NCI-H2029 (cell line): ENCODE results near the gene RSPRY1.

ENCODE experiments used
- DNase-seq: peaks from one replicate; lab custom pipeline; 2025; lab: John Stamatoyannopoulos, UW

Gene RSPRY1

GRCh38 chr16:57185945-57186871 lies at the start of gene RSPRY1, which contains the start of gene PSME3IP1:
TSS of gene RSPRY1 (plus strand) at chr16:57186329. CDS start at chr16:57204659, 18,330 bp downstream.
TSS of gene PSME3IP1 (minus strand) at chr16:57186039. CDS start at chr16:57173854, 12,185 bp downstream.
- DNase-seq = peak; percentile 93

DNA sequence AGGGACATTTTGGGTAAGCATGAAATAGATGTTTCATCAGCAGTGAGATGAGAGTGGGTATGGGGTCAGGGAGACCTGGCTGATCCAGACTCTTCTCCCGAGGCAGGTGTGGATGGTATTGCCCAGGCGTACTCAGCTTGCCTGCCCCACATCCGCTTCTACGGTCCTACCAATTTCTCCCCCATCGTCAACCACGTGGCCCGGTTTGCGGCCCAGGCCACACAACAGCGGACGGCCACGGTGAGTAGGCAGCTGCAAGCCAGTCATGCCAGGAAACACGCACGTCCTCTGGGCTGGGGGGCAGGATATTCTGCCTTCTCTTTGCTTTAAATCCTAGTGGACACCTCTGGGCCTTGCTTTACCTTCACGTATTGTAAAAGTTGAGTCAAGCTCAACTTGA lies 49.1 kb upstream of the RSPRY1 start:
- no peak for DNase-seq

- no peak for DNase-seq
Measured at GRCh38 chr16:57137566-57138273, 48.4 kb upstream of the RSPRY1 start.

DNA sequence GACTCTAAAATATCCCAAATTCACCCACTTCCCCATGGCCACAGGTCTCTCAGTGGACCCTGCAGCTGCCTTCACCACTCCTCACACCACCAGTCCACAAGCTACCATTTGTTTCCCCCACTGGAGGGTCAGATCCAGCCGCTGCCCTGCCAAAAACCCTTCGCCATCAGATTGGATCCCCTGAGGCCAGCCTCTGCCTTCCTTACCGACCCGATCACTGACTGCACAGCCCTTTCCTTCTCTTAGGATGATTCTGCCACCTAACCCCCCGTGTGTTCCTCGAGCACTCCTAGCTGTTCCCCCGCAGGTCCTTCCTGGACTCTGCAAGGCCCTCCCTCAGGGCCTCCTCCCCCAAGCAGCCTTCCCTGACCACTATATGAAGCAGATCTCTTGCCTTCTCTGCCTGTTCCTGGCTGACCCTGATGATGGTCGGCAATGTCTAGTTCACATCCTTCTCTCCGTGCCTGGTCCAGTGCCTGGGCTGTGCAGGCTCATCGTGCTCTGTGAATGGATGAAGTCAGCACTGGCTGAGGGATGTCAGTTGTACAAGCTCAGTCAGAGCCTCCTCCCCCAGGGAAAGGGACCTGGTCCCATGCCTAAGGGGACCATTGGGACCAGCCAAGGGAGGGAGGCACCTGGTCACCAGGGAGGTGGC lies 47.7 kb upstream of the RSPRY1 start:
- DNase-seq = no peak

DNA sequence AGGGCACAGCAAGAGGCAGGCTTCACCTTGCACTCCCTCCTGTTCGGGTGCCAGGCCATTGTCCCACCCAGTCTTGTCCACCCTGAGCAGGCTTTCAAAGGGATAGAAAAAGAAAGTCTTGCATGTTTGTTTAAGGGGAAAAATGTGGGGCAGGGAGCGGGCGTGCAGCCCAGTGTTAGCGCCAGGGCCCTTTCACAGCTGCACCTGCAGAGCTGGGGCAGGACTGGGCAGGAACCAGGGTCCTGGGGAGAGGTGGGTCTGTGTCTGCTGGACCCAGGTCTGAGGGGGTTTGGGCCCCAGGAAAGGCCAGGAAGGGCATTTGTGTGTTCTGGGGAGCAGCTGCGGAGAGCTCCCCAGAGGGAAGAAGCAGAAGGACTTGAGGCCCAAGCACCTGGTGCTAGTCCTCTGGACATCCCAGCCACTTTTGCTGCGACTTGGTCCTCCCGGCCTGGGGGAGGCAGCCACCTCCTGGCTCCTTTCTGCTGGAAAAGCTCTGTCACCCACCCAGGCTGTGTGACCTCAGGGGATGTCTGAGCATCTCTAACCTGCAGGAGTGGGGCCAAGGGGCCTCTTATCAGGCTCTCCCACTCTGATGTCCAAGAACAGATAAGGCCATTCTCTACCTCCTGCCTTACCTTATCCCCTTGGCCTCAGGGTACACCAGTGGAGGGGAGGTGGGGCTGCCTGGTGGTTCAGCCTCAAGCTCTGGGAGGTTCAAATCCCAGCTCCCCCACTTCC lies 45.0 kb upstream of the RSPRY1 start:
- DNase-seq = no peak

DNA sequence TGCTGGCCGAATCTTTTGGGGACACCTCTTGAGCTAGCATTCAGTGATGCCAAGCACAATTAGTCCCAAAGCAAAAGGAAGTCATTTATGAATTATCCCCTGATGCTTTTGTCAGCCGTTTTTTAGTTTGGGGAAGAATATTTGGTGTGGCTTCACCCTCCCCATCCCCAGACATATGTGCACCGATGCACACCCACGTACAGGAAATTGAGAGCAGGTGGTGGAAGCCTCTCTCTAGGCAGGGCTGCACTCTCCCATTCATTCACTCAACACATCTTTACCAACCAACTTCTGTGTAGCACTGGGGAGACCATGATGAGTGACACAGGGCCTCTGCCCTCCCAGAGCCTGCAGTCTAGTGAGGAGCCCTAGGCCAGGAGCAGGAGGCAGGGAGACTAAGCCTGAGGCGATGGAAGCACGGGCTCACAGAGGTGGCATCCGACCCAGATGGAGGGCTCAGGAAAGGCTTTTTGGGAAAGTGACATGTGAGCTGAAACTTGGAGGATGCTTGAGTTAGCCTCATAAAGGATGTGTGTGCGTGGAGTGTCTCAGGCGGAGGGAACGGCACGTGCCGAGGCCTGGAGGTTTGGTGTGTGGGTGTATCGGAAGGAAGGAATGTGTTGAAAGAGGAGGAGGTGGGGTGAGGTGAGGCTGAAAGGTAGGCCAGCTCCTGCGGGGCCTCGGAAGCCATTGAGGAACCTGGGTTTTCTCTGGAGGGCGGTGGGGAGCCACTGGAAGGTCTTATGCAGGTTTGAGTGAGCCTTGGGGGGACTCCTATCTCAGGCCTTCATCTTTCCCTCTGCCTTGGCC lies 44.1 kb upstream of the RSPRY1 start:
- no peak for DNase-seq

DNA sequence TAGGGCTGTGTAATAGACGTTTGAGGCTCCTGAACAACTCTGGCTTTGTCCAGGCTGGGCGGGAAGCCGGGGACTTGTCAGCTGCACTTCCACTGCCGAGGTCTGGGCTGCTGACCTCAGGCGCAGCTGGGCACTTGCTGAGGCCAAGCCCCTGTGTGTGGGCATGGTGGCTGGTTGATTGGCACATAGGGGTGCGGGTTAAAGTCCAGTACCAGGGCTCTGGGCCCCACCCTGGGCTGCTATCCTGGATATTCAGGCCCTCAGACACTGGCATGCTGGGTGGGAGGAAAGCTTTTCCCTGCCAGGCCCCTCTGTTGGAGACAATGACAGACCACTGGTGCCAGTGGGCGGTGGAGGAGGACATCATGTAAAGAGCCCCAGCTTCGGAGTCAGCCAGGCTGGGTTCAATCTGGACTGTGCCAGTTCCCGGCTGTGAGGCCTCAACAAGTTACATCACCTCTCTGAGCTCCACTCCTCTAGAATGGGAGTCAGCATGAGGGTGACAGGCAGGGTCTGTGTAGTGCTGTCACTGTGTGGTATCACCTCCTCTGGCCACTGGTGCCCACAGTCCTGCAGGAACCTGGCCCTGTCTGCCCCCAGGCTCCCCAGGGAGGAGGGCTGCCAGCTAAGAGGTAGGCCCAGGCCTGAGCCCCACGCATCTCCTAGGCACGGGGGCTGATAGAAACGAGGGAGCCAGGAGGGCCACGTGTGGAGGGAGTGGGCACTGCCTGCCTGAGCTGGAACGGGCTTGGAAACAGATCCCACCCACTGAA lies 42.8 kb upstream of the RSPRY1 start:
- DNase-seq = no peak

GRCh38 chr16:57144027-57144426 lies 42.1 kb upstream of the RSPRY1 start:
- no peak for DNase-seq

DNA sequence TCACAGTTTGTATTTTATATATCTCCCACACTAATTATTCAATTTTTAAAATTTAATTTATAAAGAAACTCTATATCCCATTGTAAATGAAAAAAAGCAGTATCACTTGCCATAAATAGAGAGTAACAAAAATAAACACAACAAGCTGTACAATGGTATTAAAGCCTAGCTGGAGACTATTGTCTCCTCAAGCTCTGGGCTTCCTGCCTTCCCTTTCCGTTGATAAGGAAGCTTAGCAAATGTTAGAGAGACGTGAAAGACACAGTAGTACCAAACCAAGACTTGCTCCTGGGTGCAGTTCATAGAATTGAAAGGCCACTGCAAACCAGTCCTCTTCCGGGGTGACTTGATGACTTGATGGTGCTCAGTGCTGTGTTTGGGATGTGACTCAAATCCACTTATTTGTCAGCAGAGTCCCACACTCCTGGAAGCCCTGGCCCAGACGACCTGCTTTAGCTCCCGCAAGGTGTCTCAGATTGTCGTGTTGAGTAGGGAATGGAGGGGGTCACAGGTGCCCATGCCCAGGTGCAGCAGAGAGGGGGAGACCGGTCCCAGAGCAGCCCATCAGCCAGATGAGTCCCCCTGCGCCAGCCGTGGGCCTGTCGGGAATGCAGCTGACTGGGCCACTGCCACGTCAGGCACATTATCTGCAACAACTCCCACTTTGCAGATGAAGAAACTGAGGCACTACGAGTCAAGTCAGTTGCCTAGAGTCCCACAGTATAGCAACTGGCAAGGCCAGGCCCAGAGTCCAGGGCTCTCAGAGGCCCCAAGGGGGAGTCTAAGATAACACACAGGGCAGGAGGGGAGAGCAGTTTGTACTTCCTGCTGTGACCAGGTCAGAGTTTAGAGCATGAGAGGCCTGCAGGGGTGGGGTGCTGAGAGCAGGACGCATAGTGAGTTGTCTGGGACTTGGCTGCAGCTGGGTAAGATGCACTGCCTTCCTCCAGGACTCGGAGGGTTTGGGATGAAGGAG lies 40.8 kb upstream of the RSPRY1 start:
- no peak for DNase-seq

DNA sequence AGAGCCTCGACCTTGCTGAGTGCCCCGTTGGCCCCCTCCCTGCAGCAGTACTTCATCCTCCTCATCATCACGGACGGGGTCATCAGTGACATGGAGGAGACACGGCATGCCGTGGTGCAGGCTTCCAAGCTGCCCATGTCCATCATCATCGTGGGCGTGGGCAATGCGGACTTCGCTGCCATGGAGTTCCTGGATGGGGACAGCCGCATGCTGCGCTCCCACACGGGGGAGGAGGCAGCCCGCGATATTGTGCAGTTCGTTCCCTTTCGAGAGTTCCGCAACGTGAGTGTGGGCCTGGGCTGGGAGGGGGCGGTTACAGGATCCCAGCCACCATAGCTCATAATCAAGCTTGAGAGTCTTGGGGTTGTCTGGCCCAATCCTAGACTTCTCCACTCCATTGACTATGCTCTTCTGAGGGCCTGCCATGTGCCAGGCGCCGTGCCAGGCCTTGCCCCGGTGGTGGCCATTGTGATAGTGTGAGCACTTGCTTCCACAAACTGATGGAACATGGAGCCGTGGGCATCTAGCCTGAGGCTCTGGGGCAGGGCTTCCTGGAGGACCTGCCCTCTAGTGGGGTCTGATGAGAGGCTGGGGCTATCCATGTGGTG lies 40.0 kb upstream of the RSPRY1 start:
- DNase-seq = no peak

- DNase-seq = no peak
Measured at GRCh38 chr16:57146735-57147134, 39.4 kb upstream of the RSPRY1 start.

DNA sequence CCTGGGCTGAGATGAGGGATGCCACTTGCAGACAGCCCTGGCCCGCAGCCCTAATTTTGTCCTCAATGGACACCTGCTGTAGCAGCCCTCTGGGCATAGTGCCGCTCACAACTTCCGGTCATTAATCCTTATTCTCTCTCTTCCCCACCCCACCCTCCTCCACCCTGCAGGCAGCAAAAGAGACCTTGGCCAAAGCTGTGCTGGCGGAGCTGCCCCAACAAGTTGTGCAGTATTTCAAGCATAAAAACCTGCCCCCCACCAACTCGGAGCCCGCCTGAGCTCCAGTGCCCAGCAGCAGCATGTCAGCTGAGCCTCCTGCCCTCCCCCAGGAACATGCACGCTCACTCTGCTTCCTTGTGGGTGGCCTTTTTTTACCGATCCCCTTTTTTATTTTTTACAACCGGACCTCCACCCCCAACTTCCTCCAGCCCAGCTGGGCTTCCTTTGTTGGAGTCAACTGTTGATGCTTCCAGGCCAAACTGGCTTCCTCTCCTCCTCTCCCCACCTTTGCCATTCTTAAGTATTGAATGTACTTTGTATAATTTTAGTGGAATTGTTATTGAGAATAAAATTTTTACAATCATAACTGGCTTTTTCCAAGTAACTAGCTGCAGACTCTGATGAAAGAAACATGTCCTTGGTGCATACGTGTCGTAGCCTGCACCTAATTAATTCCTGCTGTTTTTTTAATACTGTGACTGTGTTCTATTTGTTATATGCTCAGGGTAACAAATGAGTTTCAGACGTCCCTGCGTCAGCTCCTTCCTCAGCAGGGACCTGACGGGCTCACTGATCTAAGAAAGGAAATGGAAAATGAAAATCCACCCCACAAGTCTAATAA lies 38.5 kb upstream of the RSPRY1 start:
- DNase-seq = no peak

GRCh38 chr16:57148481-57148880 lies 37.6 kb upstream of the RSPRY1 start:
- DNase-seq = no peak

- no peak for DNase-seq
Measured at GRCh38 chr16:57149391-57149790, 36.7 kb upstream of the RSPRY1 start.

GRCh38 chr16:57150682-57151330 lies 35.3 kb upstream of the RSPRY1 start:
- no peak for DNase-seq

GRCh38 chr16:57151369-57151768 lies 34.8 kb upstream of the RSPRY1 start:
- no peak for DNase-seq
